ENCODE data around the gene AP2B1.

AP2B1 gene

DNA sequence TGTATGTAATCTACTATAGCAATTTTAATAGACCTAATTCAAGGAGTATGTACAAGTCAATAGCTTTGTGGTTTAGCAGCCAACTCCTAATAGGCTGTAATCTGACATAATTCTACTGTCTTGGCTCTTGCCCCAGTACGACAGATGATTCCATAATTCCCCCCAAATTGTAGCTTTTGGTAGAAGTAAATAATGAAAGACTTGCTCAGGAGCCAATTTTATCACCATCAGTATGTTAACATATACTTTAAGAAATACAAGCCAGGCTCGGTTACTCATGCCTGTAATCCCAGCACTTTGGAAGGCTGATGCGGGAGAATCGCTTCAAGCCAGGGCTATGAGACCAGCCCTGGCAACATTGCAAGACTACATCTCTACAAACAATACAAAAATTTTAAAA lies 53.9 kb downstream of the AP2B1 start:
- no peak for DNase-seq

DNA sequence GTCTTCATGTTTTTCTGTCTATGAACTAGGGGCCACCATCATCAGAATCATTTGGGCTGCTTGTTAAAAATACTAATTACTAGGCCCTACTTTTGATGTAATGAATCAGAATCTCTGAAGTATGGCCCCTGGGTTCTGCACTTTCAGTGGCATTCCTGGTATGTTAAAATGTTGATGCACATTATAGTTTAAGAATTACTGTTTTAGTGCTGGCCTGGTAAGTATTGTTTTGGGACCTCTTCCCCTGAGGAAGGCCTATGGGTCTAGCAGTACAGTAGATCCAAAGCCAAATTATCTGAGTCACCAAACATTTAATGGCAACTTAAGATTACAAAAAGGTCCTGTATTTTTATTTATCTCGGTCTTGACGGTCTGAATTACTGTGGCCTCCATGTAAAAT lies 58.8 kb downstream of the AP2B1 start:
- no peak for DNase-seq

GRCh38 chr17:35651467-35651866 lies 64.3 kb downstream of the AP2B1 start:
- no peak for DNase-seq

GRCh38 chr17:35653619-35654361 lies 66.7 kb downstream of the AP2B1 start:
- DNase-seq: no peak

GRCh38 chr17:35655303-35655702 lies 68.2 kb downstream of the AP2B1 start:
- DNase-seq: no peak

- DNase-seq: no peak
Observed at GRCh38 chr17:35660902-35661301, 73.8 kb downstream of the AP2B1 start.

DNA sequence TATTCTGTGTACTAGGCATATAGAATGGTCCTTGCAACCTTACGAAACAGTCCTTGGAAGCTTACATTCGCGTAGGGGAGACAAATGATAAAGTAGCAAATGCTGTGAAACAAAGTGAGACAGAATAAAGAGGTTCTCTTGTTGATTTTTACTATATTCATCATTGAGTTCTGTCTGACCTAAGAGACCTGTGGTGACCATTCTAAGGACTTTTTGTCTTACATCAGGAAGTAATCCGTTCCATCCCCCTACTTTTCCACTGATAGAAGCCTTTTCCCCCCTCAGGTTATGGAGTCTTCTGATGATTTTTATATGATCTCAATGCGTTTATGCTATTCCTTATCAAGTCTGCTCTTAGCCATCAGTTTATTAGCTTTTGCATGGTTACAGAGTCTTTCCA lies 77.6 kb downstream of the AP2B1 start:
- no peak for DNase-seq

DNA sequence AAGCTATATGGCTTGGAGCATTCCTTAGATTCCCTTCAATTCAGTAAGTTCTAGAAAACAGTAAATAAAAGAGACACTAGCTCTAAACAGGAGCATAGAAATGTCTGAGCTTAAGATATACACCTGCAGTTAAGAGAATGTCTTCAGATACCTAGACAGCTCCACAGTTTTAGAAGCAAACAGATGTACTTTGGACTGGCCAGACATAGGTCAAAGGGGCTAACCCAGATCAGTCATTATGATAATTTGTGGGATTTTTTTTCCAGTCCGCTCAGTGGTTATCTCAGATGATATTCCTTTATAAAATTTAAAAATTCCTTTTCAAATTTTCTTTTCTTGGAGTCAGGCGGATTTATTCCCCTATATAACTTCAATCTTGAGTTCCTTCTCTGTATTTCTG lies 78.5 kb downstream of the AP2B1 start:
- DNase-seq: no peak

DNA sequence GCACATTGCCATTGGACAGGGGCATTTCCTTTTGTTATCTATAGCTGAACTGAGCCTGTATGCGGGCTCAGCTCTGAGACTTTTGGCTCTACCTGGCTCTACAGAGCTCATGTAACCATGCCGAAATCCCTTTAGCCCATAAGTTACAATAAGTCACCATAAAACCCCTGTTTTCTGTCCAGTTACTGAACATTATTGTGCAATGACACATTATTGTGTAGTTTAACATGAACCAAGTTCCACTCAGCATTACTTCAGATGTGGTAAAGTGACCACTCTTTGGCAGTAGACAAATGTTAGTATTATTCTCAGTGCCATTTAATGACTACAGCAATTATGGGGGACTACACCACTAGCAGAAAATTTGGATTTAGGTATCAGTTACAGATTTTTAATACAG lies 78.9 kb downstream of the AP2B1 start:
- no peak for DNase-seq

- DNase-seq: no peak
Observed at GRCh38 chr17:35666967-35667532, 79.9 kb downstream of the AP2B1 start.

DNA sequence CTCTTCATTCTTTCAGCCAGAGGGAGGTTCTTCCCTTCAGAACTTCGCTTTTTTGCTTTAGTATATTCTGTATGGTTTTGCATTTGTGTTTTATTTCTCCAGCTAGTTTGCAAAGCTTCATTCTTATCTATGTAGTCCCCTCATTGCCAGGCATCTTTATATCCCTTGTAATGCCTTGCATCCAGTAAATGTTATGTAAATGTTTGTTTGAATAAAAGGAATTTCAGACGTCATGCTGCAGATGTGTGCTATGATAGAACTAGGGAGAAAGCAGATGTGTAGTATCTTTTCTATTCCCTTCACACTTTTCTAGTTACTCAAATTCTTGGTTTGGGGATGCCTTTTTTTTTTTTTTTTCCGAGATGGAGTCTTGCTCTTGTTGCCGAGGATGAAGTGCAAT lies 81.7 kb downstream of the AP2B1 start:
- DNase-seq: no peak

- no peak for DNase-seq
Observed at GRCh38 chr17:35674552-35674951, 87.4 kb downstream of the AP2B1 start.

DNA sequence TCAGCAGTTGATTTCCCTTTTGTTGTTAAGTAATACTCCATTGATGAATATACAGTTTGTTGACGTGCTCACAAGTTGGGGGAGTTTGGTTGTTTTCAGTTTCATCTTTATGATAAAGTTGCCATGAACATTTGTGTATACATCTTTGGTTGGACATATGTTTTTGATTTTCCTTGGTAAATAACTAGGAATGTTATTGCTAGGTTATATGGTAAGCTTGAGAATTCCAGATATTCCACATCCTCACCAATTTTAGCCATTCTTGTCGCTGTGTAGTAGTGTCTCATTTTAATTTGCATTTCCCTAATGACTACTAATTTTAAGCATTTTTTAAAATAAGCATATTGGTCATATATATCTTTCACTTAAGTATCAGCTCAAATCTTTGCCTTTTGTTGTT lies 89.3 kb downstream of the AP2B1 start:
- no peak for DNase-seq

GRCh38 chr17:35679007-35679682 lies 92.0 kb downstream of the AP2B1 start:
- no peak for DNase-seq

DNA sequence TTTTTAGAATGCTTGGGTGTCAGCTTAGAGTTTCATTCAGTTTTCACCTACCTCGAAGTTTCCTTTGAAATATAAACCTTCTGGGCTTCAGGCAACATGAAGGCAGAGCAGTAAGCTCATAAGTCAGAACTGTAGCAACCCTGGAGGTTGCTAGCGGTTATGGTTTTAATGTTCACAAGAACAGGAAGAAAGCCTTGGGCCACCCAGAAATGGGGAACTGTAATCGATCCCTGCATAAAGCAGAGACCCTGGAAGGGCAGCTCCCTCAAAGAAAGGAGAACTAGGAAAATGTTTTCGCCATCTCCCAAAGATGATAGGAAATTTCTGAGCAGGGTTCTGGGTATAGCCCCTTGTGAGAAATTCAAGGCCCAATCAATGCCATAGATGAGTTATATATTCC lies 96.5 kb downstream of the AP2B1 start:
- no peak for DNase-seq

GRCh38 chr17:35684055-35684802 lies 97.1 kb downstream of the AP2B1 start:
- no peak for DNase-seq

GRCh38 chr17:35692512-35693210 lies 105.5 kb downstream of the AP2B1 start:
- DNase-seq: no peak

- DNase-seq: no peak
Observed at GRCh38 chr17:35693662-35694061, 106.5 kb downstream of the AP2B1 start.

DNA sequence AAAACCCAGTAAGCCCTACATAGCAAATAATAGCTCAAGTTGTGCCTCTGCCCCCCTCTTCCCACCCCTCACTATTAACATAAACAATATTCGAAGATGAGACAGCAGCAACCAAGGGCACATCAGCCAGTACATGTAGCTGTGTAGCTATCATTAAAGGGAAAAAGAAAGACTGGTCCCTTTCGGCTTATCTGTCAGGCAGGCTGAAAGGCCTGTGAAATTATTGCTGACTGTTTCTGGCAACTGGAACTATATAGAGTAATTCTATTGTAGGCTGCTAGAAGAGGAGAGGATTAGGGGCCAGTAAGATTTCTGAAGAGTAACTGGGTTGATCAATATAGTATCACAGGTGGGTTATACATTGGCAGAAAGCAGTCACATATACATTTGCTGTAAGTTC lies 107.8 kb downstream of the AP2B1 start:
- no peak for DNase-seq

DNA sequence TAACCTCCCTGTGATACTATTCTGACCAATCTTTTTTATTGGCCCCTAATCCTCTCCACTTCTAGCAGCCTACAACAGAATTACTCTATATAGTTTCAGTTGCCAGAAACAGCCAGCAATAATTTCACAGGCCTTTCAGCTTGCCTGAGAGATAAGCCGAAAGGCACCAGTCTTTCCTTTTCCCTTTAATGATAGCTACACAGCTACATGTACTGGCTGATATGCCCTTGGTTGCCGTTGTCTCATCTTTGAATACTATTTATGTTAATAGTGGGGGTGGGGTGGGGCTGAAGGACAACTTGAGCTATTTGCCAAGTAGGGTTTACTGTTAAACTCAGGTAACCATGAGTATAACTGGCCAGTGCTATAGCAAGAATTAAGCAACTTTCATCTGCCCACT lies 108.5 kb downstream of the AP2B1 start:
- DNase-seq: no peak

DNA sequence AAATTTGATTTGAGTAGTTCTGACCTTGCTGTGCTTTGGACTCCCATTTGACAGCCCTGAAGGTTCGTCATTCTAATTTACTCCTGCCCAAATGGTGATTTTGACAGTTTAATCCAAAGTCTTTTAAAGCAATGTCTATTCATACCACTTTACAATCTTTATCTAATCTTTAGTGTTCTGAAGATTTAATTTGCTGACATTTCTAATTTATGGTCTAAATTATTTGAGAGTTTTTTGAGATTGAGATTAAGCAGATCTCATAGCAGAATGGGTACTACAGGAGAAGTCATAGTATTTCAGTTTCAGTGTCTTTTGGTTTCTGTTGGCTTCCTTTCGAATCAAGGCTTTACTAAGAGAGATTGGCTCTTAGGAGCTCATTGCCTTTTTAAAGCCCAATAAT lies 111.7 kb downstream of the AP2B1 start:
- DNase-seq: no peak

DNA sequence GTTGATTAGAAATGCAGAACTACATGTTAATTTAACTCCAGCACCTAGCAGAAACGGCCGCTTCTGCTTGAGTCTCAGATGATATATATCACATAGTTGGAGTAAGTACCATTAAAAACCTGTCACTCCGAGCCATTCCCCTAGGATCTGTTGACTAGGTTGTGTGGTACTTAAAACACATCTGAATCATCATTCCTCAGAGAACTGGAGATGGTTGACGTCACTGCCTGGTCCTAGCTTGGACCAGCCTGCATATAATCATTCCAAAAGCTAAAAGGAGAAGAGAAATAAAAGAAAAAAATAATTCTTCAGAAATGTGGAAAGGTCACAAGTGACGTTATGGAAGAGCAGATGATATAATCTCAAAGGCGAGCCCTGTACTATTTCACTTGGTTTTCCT lies 113.0 kb downstream of the AP2B1 start:
- no peak for DNase-seq

GRCh38 chr17:35701491-35701890 lies 114.4 kb downstream of the AP2B1 start:
- DNase-seq: no peak
